A549 (cell line): ENCODE results near the gene PPP2R5C.

Source experiments
- HEYL ChIP-seq: fragments of 250-450 bp; sonication (Bioruptor Pico); IDR thresholded peaks from 2 replicates; pipeline ENCODE4 v1.8.0; 2021; ENCODE audit warnings: mild to moderate bottlenecking, moderate library complexity
- POLR2A ChIP-seq: IDR thresholded peaks from 2 replicates; pipeline ENCODE4 v1.6.1; 2012; ENCODE audit warnings: mild to moderate bottlenecking, low read length
- TF ChIP-seq, protein P1 (sequence below): fragments of >200 bp; sonication (Bioruptor Twin); formaldehyde crosslinking; IDR thresholded peaks from 3 replicates; pipeline ENCODE4 v1.5.1; 2016

DNA sequence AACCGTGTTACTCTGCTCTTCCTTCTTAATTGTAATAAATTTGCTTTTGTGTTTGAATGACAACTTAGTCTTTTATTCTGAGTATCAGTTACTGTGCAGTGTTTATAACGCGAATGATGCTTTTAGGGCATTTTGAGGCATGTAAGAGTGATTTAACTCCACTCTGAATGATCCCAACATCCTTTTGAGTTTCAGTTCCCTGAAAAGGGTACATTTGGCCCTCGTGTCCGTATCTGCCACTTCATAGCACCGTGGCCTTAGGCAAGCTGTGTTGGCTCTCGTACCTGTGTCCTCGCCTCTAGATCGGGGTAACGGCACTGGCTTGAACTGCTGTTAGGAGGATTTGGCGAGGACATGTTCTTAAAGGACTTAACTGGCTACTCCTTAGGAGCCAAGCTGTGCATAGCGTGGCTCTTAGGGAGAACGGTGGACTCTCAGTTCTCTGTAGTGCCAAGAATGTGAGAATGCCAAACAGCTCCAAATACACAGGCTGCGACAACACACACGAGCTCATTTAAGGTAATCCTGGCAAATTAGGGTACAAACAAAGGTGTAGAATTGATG is 92.0 kb downstream of the PPP2R5C start:
- TF ChIP-seq, protein P1, sequence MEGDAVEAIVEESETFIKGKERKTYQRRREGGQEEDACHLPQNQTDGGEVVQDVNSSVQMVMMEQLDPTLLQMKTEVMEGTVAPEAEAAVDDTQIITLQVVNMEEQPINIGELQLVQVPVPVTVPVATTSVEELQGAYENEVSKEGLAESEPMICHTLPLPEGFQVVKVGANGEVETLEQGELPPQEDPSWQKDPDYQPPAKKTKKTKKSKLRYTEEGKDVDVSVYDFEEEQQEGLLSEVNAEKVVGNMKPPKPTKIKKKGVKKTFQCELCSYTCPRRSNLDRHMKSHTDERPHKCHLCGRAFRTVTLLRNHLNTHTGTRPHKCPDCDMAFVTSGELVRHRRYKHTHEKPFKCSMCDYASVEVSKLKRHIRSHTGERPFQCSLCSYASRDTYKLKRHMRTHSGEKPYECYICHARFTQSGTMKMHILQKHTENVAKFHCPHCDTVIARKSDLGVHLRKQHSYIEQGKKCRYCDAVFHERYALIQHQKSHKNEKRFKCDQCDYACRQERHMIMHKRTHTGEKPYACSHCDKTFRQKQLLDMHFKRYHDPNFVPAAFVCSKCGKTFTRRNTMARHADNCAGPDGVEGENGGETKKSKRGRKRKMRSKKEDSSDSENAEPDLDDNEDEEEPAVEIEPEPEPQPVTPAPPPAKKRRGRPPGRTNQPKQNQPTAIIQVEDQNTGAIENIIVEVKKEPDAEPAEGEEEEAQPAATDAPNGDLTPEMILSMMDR, result no peak
- TF ChIP-seq POLR2A, result no peak
- no peak for TF ChIP-seq HEYL (CRISPR knock-in tag)
